Measurements from ENCODE around the gene EML1.

GRCh38 chr14:99976021-99976420 lies 182.8 kb downstream of the EML1 start:
- TF ChIP-seq EZH2 (IDR thresholded peaks at IDR 0.05) (no peak), CTCF (IDR thresholded peaks at IDR 0.05) (no peak), EZH2phosphoT487 (IDR thresholded peaks at IDR 0.05) (no peak)

All from neural progenitor cell (in vitro differentiated cells).